ENCODE measurements around the gene CRB1.

The CRB1 gene

GRCh38 chr1:197342044-197342565, 74.1 kb downstream of the CRB1 start:
- in situ Hi-C loops (cut with HindIII; ENCODE audit: low sequenced_read_pairs): no loop called here

DNA sequence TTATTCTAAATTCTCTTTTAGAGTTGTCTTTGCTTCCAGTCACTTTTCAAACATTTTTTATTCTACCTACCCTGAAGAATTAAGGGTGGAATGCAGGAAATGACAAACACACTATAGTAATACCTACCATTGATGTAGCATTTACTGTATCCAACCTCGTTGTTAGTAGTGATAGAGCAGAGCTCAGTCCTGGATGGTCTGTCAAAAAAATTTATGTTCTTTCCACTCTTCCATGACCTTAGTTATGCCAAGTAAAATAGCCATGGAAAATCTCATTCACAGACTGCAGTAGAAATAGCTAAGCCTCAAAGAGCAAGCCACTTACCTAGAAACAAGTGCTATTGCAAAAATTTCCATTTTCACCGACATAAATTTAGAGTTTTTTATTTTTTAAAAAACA, 74.6 kb downstream of the CRB1 start:
- in situ Hi-C loops (cut with HindIII; ENCODE audit: low sequenced_read_pairs): no loop called here

- in situ Hi-C loops (cut with HindIII; ENCODE audit: low sequenced_read_pairs): no loop called here
These were observed 75.7 kb downstream of the CRB1 start for GRCh38 chr1:197343663-197344273.

DNA sequence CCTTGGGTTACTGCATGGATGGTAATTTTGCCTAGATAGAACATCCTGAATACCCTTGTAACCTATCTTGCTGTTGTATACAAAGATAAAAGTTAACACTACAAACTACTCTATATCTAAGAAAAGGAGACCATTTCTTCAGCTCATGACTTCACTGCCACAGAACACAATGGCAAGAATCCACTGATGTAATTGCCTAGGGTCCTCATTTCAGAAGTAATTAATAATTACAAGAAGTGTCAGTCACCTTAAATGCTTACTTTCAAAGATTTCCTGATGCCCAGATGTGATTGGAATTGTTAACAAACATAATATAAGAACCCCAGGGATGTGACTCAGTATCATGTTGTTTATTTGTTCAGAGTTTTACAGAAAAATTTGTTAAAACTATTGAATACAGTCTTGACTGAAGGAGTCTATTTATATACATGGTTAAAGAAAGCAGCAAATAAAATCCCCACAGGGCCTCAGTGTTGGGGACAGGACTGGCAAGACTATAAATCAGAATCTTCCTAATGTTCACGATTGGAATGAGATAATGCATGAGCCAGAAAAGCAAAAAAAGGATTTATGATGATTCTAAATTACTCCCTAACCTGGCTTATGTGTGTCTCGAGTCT, 83.9 kb downstream of the CRB1 start:
- in situ Hi-C loops (cut with HindIII; ENCODE audit: low sequenced_read_pairs): no loop called here

GRCh38 chr1:197355248-197355995, 87.4 kb downstream of the CRB1 start:
- in situ Hi-C loops (cut with HindIII; ENCODE audit: low sequenced_read_pairs): no loop called here

GRCh38 chr1:197356723-197357533, 88.9 kb downstream of the CRB1 start:
- in situ Hi-C loops (cut with HindIII; ENCODE audit: low sequenced_read_pairs): no loop called here

- in situ Hi-C loops (cut with HindIII; ENCODE audit: low sequenced_read_pairs): no loop called here
These were observed 90.9 kb downstream of the CRB1 start for GRCh38 chr1:197358959-197359358.

DNA sequence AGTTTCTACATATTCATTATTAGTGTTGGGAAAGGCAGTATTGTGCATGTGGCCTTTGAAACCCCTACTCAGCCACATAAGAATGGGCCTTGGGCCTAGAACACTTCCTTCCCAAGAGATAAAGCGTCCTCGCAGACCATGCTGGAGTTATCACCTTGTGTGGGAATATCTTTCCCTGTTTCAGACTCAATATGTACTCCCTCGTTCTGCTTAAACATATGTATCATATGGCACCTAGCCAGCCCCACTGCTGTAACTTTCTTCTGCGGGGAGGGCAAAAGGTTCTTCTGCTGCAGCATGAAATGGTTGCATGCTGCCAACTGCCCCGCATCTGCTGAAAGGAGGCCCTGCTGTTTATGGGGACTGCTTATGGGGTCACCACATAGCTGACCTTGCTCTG, 92.0 kb downstream of the CRB1 start:
- in situ Hi-C loops (cut with HindIII; ENCODE audit: low sequenced_read_pairs): no loop called here

- in situ Hi-C loops (cut with HindIII; ENCODE audit: low sequenced_read_pairs): no loop called here
These were observed 94.8 kb downstream of the CRB1 start for GRCh38 chr1:197362871-197363270.

DNA sequence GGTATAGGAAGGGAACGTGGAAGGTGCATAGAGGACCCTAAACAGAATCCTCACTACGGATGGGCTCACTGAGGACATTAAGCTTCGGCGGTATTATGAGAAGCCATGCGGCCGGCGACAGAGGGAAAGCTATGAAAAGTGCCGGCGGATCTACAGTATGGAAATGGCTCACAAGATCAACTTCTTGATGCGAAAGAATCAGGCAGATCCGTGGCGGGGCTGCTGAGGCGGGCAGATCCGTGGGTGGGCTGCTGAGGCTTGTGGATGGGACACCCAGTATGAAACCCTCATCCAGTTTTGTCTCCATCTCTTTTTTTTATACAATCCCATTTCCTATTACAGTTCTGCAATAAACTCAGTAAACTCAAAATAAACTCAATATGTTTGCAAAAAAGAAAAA, 95.8 kb downstream of the CRB1 start:
- in situ Hi-C loops (cut with HindIII; ENCODE audit: low sequenced_read_pairs): no loop called here

GRCh38 chr1:197366996-197367395, 98.9 kb downstream of the CRB1 start:
- in situ Hi-C loops (cut with HindIII; ENCODE audit: low sequenced_read_pairs): no loop called here

DNA sequence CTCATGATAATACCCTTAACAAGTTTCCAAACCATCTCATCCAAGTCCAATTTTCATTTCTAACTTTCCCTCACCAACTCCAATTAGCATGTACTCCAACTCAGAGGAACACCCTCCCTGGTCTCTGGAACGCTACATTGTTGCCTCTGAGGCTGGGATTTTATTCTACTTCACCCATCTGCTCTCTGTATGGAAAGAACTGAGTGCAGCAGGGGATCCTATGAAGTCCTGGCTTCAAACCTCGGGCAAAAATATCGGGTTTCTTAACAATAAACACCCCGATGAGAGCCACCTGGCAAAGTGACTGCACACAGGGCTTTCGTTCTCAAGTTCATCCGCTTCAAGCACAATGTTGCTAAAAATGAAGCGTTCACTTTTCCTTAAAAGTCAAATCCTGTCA, 99.6 kb downstream of the CRB1 start:
- in situ Hi-C loops (cut with HindIII; ENCODE audit: low sequenced_read_pairs): no loop called here

DNA sequence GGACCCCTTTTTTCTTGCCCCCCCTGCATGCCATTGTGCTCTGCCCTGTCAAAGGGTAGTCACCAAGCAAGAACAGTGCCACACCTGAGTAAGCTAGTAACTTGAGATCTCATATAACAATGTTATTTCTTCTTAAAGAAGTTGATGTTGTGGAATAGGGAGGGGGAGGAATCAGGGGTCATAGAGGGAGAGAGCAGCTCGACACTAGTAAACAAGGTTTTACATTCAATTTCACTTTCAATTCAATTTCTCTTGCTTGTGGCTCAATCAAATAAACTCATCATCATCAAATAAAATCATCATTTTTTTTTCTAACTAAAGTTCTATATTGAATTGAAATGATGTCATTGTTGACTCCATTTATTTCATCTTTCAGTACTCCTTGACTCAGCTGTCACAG, 106.4 kb downstream of the CRB1 start:
- in situ Hi-C loops (cut with HindIII; ENCODE audit: low sequenced_read_pairs): no loop called here

DNA sequence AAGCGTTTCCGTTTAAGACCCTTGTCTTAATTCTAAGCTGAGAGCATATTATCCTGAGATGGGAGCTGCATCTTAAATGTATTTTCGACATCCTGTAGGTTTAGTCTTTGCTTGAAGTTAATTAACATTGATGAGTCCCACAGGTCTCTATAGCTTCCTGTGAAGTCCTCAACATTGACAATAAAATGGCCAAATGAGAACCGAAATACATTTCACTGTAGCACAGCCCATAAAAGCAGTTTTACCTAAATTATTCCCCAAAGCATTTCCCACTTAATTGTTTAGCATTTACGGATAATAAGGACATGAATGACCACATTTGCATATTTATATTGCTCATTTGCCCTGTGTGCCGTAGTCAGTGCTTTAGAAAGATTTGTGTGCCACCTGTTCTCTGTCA, 116.4 kb downstream of the CRB1 start:
- in situ Hi-C loops (cut with HindIII; ENCODE audit: low sequenced_read_pairs): no loop called here

DNA sequence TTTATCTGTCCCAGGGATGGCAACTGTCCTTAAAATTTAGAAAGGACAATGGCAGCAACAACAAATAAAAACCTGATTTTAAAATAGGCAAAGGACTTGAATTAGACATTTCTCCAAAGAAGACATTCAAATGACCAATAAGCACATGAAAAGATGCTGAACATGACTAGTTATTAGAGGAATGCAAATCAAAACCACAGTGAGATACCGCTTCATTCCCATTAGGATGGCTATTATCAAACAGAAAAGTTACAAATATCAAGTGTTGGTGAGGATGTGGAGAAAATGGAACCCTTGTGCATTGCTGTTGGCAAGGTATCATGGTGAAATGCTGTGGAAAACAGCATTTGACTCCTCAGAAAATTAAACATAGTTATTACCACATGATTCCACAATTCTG, 120.7 kb downstream of the CRB1 start:
- in situ Hi-C loops (cut with HindIII; ENCODE audit: low sequenced_read_pairs): no loop called here

GRCh38 chr1:197390856-197391255, 122.8 kb downstream of the CRB1 start:
- in situ Hi-C loops (cut with HindIII; ENCODE audit: low sequenced_read_pairs): no loop called here

GRCh38 chr1:197391303-197392226, 123.5 kb downstream of the CRB1 start:
- in situ Hi-C loops (cut with HindIII; ENCODE audit: low sequenced_read_pairs): no loop called here

- in situ Hi-C loops (cut with HindIII; ENCODE audit: low sequenced_read_pairs): no loop called here
These were observed 124.5 kb downstream of the CRB1 start for GRCh38 chr1:197392541-197392940.

- in situ Hi-C loops (cut with HindIII; ENCODE audit: low sequenced_read_pairs): no loop called here
These were observed 125.1 kb downstream of the CRB1 start for GRCh38 chr1:197393105-197393504.

GRCh38 chr1:197393772-197394171, 125.7 kb downstream of the CRB1 start:
- in situ Hi-C loops (cut with HindIII; ENCODE audit: low sequenced_read_pairs): no loop called here

All from DLD1 (cell line).